NT2/D1 (cell line): ENCODE results near the gene PARP4.
"Not testable (repeated sequence)": the region's sequence is repeated elsewhere in the genome, so short reads cannot be mapped to it uniquely, and the experiment has no call there.

Experiments
- DNase-seq: peaks from one replicate; pipeline ENCODE4 v3.0.0-alpha.2; 2011; ENCODE audit warnings: low read depth, low spot score
- H3K27me3 ChIP-seq: 2 replicates; pipeline ENCODE4 v1.6.0; 2011; ENCODE audit warnings: mild to moderate bottlenecking; ENCODE audit not compliant: insufficient read length, insufficient read depth
- H3K36me3 ChIP-seq: 2 replicates; pipeline ENCODE4 v1.6.1; 2011; ENCODE audit warnings: mild to moderate bottlenecking, low read length, mixed read lengths; ENCODE audit not compliant: insufficient read depth, insufficient read length
- H3K4me1 ChIP-seq: 2 replicates; pipeline ENCODE4 v1.5.1; 2011; ENCODE audit not compliant: insufficient read depth, insufficient read length
- H3K4me3 ChIP-seq: 2 replicates; pipeline ENCODE4 v1.5.1; 2011; ENCODE audit warnings: low read depth; ENCODE audit not compliant: insufficient read length
- H3K9ac ChIP-seq: 2 replicates; pipeline ENCODE4 v1.6.0; 2011; ENCODE audit warnings: low read depth; ENCODE audit not compliant: insufficient read length
- H3K9me3 ChIP-seq: 2 replicates; pipeline ENCODE4 v1.5.1; 2011; ENCODE audit warnings: mild to moderate bottlenecking, low read length; ENCODE audit not compliant: insufficient read depth
- SUZ12 ChIP-seq: IDR thresholded peaks from 2 replicates; pipeline ENCODE4 v1.6.1; 2011; ENCODE audit not compliant: insufficient read length, insufficient read depth; ENCODE audit errors: extremely low read depth
- YY1 ChIP-seq: IDR thresholded peaks from 2 replicates; pipeline ENCODE4 v1.6.1; 2011; ENCODE audit not compliant: insufficient read length, insufficient read depth
- ZNF274 ChIP-seq: IDR thresholded peaks from 2 replicates; pipeline ENCODE4 v1.6.1; 2011; ENCODE audit warnings: mild to moderate bottlenecking, low read depth, low read length

PARP4 gene

DNA sequence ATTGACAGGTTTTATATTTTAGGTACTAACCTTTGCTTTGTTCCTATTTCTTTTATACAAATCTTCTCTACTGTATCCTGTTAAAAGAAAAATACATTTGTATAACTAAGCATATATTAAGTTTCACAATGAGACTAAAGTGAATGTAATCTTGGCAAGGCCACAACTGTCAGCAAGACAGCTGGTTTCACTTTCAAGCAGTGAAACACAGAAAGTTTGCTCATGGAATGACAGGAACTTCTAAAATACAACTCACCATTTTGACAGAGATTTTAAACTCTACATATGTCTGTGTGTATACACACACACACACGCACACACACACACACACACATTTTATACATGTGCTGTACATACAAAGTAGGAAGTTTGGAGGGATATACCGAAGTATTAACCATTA is 53.3 kb downstream of the PARP4 start:
- no peak overlapping the region for H3K9ac ChIP-seq
- no peaks in the 10 kb centered on the region for H3K9me3 ChIP-seq
- H3K27me3 ChIP-seq = no peaks in the 10 kb centered on the region
- no peaks in the 10 kb centered on the region for H3K4me1 ChIP-seq
- H3K36me3 ChIP-seq = peaks cover 42% of the 10 kb centered on the region
- H3K4me3 ChIP-seq = no peak overlapping the region
- TF ChIP-seq SUZ12 = no peak
- TF ChIP-seq ZNF274 = no peak
- TF ChIP-seq YY1 = no peak
- no peak for DNase-seq

- peaks cover 45% of the 10 kb centered on the region for H3K36me3 ChIP-seq
Measured at GRCh38 chr13:24458736-24459135, 53.8 kb downstream of the PARP4 start.

DNA sequence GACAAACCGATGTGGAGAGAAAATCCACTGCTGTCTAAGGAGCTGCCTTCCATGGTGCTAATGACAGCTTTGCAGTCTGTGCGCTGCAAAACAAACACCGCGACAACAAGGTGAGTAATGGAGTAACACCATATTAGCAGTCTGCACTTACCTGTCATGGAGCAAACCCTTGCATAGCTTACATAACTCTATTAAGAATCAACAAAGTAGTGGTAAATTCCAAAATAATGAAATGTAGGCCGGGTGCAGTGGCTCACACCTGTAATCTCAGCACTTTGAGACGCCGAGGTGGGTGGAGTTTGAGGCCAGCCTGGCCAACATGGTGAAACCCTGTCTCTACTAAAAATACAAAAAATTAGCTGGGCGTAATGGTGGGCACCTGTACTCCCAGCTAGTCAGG is 56.2 kb downstream of the PARP4 start:
- DNase-seq = no peak
- Histone ChIP-seq H3K27me3 (no peaks in the 10 kb centered on the region), H3K4me1 (no peaks in the 10 kb centered on the region), H3K9ac (no peak overlapping the region), H3K4me3 (no peak overlapping the region), H3K9me3 (no peaks in the 10 kb centered on the region), H3K36me3 (peaks cover 56% of the 10 kb centered on the region)
- TF ChIP-seq ZNF274 = no peak
- no peak for TF ChIP-seq YY1
- TF ChIP-seq SUZ12 = no peak

More at GRCh38 chr13:24458736-24459135, 53.8 kb downstream of the PARP4 start:
- no peak for DNase-seq
- Histone ChIP-seq H3K9ac (no peak overlapping the region), H3K4me3 (no peak overlapping the region), H3K27me3 (no peaks in the 10 kb centered on the region), H3K9me3 (no peaks in the 10 kb centered on the region), H3K4me1 (no peaks in the 10 kb centered on the region)
- TF ChIP-seq SUZ12 (no peak), ZNF274 (no peak), YY1 (no peak)

DNA sequence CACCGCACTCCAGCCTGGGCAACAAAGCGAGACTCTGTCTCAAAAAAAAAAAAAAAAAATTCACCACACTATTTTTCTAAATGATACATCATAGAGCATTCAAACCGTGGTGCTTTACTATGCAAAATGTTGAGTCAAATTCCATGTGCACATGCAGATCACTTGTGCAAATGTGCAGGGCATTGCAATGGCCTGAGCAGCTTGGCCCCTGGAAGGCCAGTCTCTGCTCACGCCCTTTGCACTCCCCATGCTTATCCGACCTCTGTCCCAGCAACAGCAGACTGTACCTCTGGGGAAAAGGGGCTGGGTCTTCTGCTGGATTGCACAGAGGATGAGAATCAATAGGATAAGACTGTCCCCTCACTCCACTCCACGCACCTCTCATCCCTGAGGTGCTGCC is 58.5 kb downstream of the PARP4 start:
- Histone ChIP-seq H3K4me3 (no peak overlapping the region), H3K4me1 (no peaks in the 10 kb centered on the region), H3K27me3 (no peaks in the 10 kb centered on the region), H3K9ac (no peak overlapping the region), H3K9me3 (no peaks in the 10 kb centered on the region), H3K36me3 (peaks cover 47% of the 10 kb centered on the region)
- no peak for DNase-seq
- TF ChIP-seq SUZ12 (no peak), ZNF274 (no peak), YY1 (no peak)

DNA sequence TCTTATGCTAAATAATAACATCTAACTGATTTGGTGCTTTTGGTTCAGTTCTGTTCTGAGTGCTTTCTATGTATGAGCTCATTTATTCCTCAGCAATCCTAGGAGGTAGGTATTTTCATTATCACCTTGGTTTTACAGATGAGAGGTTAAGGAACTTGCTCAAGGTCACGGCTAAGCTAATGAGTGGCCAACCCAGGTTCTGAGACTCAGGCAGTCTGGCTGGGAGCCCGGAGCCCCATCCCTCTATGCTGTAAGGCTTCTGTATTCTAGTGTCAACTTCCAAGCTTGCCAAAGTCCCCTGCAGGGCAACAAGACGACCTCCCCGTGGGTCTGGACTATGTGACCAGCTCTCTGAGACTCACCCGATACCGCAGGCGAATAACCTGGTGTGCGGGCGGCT is 60.5 kb downstream of the PARP4 start:
- Histone ChIP-seq H3K36me3 (peaks cover 44% of the 10 kb centered on the region), H3K9me3 (no peaks in the 10 kb centered on the region), H3K4me1 (no peaks in the 10 kb centered on the region), H3K27me3 (no peaks in the 10 kb centered on the region), H3K4me3 (no peak overlapping the region), H3K9ac (no peak overlapping the region)
- no peak for DNase-seq
- TF ChIP-seq SUZ12 (no peak), YY1 (no peak), ZNF274 (no peak)

DNA sequence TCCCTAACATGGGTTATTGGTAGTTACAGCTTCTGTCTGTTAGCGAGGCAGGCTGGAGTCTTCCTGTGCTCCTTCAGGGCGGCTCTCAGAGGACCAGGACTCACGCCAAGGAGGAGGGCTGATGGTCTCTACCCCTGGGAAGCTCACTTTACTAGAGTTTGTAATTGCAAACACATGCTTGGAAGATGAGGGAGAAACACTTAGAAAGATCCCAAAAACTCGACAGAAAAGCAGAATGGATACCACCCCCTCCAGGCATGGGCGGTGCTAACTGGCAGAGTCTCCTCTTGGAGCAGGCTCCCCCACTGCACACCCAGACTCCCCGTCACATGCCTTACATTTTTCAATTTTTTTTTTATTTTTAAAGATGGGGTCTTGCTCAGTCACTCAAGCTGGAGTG is 62.0 kb downstream of the PARP4 start:
- Histone ChIP-seq H3K9ac (no peak overlapping the region), H3K9me3 (no peaks in the 10 kb centered on the region), H3K4me3 (no peak overlapping the region), H3K4me1 (no peaks in the 10 kb centered on the region), H3K27me3 (no peaks in the 10 kb centered on the region), H3K36me3 (peaks cover 42% of the 10 kb centered on the region)
- no peak for TF ChIP-seq ZNF274
- TF ChIP-seq YY1 = no peak
- no peak for TF ChIP-seq SUZ12
- DNase-seq = no peak

DNA sequence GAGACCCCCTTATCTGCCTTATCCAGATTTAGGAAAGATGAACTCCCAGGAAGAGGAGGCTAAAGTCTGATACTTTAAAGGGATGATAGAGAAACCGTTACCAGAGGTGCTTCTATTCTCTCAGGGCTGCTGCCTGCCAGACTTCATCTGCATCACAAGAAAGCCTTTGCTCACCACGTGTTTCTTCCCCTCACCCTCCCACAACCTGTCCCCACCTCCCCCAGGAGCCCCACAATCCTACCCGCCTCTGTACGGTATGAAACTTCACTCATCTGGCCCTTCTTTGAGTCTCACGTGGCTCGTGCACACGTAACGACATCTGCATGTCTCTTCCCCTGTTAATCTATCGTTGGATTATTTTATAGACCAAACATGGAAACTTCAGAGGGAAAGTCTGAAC is 67.7 kb downstream of the PARP4 start:
- peaks cover 24% of the 10 kb centered on the region for H3K36me3 ChIP-seq
- DNase-seq = peak; percentile 15
- H3K9me3 ChIP-seq, H3K27me3 ChIP-seq, H3K9ac ChIP-seq, H3K4me1 ChIP-seq, H3K4me3 ChIP-seq: not testable (repeated sequence)

DNA sequence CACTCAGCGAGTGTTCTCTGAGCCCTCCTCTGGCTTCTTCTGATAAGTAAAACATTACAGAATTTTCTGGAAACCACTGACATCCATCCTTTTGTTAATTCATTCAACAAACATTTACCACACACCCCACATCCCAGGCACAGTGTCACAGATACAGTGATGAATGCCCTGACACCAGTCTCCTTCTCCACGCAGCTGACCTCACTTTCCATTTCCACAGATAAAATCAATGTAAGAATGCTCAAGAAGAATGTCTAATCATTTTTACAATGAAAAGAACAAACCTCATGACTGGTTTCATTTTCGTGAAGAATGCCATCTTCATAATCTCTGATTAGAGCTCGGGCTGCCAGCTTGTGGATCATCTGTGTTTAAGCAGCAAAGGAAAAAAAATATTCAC is 69.2 kb downstream of the PARP4 start:
- Histone ChIP-seq H3K27me3 (no peaks in the 10 kb centered on the region), H3K4me1 (no peaks in the 10 kb centered on the region), H3K4me3 (no peak overlapping the region), H3K9me3 (no peaks in the 10 kb centered on the region), H3K36me3 (peaks cover 30% of the 10 kb centered on the region), H3K9ac (no peak overlapping the region)
- TF ChIP-seq YY1 = no peak
- no peak for TF ChIP-seq SUZ12
- TF ChIP-seq ZNF274 = no peak
- DNase-seq = no peak

DNA sequence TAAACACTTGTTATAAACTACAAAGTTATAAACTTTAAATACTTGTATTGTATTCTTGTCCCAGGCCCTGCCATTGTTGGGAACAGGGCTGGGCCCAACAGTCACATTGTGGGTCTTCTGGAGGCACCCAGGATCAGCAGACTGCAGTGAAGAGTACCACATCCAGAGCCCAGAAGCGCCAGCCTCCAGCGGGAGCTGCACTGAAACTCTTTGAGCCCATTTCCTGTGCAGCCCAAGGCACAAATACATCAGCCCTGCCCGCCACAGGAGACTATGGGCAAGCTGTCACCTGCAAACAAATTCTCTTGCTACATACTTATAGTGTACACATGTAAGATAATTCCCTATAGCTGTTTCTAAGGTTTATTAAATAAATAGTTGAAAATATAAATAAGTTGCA is 86.5 kb downstream of the PARP4 start:
- H3K36me3 ChIP-seq, H3K27me3 ChIP-seq, DNase-seq, H3K9me3 ChIP-seq, H3K4me1 ChIP-seq, H3K4me3 ChIP-seq, H3K9ac ChIP-seq: not testable (repeated sequence)

DNA sequence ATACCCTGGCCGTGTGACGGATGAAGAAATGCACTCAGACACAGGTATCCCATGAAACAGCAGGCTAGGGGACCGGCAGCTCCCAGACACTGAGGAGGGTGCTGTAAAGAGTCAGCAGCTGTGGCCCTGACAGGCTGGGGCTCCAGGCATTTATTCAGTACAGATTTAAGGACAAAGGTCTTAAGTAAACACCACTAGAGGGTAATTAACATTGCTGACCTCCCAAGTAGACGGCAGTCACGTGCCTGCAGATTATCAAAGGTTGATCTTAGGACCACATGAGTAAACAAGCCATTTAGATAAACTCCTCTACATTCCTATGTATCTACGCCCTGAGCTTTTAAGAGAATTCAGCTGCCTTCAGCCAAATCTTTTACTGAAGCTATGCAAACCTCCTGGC is 92.9 kb downstream of the PARP4 start:
- Histone ChIP-seq H3K36me3 (peaks cover 14% of the 10 kb centered on the region), H3K9me3 (peaks cover 19% of the 10 kb centered on the region; the same call in 1 of the 2 replicates)
- not testable (repeated sequence) for H3K4me3 ChIP-seq, H3K27me3 ChIP-seq, H3K4me1 ChIP-seq, H3K9ac ChIP-seq
- DNase-seq = peak; percentile 20
